Transverse colon (tissue), 4 donors: ENCODE measurements around the gene TMEM107. TPM values are rescaled to one million over a fixed set of nuclear protein-coding genes. Genes with fewer than 3 reads are reported as not detected.

ENCODE experiments used
- DNase-seq: peaks from one replicate; pipeline ENCODE4 v3.0.0-alpha.2; 2019
- H3K27ac ChIP-seq, 4 donors: fragments of 200-600 bp; sonication (generic); 2 replicates each; pipeline ENCODE4 v1.5.1; 2016 to 2018; ENCODE audit warnings: inconsistent platforms in 4 of 4
- H3K27me3 ChIP-seq: fragments of 200-600 bp; sonication (generic); 2 replicates; pipeline ENCODE4 v1.5.1; 2017; ENCODE audit warnings: inconsistent platforms
- H3K36me3 ChIP-seq, 4 donors: fragments of 200-600 bp; sonication (generic); 2 replicates each; pipeline ENCODE4 v1.5.1; 2017 to 2019; ENCODE audit warnings: inconsistent platforms in 4 of 4
- H3K4me1 ChIP-seq, 4 donors: fragments of 200-600 bp; sonication (generic); 2 replicates each; pipeline ENCODE4 v1.5.1; 2017 to 2020; ENCODE audit warnings: inconsistent platforms in 4 of 4
- H3K4me3 ChIP-seq, 4 donors: fragments of 200-600 bp; sonication (generic); 1 replicate in 1 of 4; 2 replicates in 3 of 4; pipeline versions ENCODE4 v1.5.1 to v1.6.1; 2017 to 2019; ENCODE audit warnings: inconsistent platforms in 4 of 4
- H3K9me3 ChIP-seq, 2 donors: fragments of 200-600 bp; sonication (generic); 2 replicates each; pipeline ENCODE4 v1.5.1; 2017 to 2019; ENCODE audit warnings: inconsistent platforms in 2 of 2
- EP300 ChIP-seq: sonication (generic); formaldehyde crosslinking; IDR thresholded peaks from one replicate; pipeline ENCODE4 v1.6.1; 2017; ENCODE audit warnings: antibody characterized with exemption, low read depth
- POLR2A ChIP-seq: fragments of 450-650 bp; IDR thresholded peaks from one replicate; pipeline ENCODE4 v1.6.1; 2016; ENCODE audit warnings: antibody characterized with exemption, mild to moderate bottlenecking, moderate library complexity
- POLR2AphosphoS5 ChIP-seq, 3 donors: sonication (generic); formaldehyde crosslinking; IDR thresholded peaks; one replicate each; pipeline ENCODE4 v1.6.1; 2016; ENCODE audit warnings: antibody characterized with exemption in 3 of 3
- WGBS, 2 donors: methylation state at CpG; one replicate each; pipeline ENCODE4 v1.1.5; 2018; ENCODE audit warnings: low coverage in 1 of 2; 5-methylcytosine and 5-hydroxymethylcytosine counted together
- in situ Hi-C, 4 donors: fragments of 200-750 bp; cut with MboI; loops; one replicate each; pipeline versions ENCODE4 v1.15.0 to v1.15.1; 2017; ENCODE audit warnings: low sequenced_read_pairs in 3 of 4, low pct_ligation_motif_present in 1 of 4, low pct_unique_long_range_greater_than_20kb in 1 of 4
- intact Hi-C: fragments of 100-400 bp; cut with DNase I; formaldehyde crosslinking; loops from one replicate; pipeline ENCODE4 v1.15.1; 2023; ENCODE audit warnings: low total_unique reads
- total RNA-seq, 4 donors: library from RNA; depleted of rRNA; stranded (reverse); fragments of >200 nt; gene quantifications; one replicate each; pipeline ENCODE4 v1.1.0, GENCODE V29; 2016
- TF ChIP-seq, protein P1 (sequence below), 5 experiments: fragments of 200-600 bp in 3 of 5; fragments of 450-650 bp in 2 of 5; sonication (generic) in 3 of 5; IDR thresholded peaks; 1 replicate in 2 of 5; 2 replicates in 3 of 5; pipeline ENCODE4 v1.5.1; 2016 to 2017; ENCODE audit warnings: antibody characterized with exemption in 5 of 5, inconsistent platforms in 3 of 5, mild to moderate bottlenecking in 2 of 5, moderate library complexity in 1 of 5

The TMEM107 gene
- total RNA-seq, 4 donors from 2014 or later = 1.5 to 74.6 (median 18.3) TPM

DNA sequence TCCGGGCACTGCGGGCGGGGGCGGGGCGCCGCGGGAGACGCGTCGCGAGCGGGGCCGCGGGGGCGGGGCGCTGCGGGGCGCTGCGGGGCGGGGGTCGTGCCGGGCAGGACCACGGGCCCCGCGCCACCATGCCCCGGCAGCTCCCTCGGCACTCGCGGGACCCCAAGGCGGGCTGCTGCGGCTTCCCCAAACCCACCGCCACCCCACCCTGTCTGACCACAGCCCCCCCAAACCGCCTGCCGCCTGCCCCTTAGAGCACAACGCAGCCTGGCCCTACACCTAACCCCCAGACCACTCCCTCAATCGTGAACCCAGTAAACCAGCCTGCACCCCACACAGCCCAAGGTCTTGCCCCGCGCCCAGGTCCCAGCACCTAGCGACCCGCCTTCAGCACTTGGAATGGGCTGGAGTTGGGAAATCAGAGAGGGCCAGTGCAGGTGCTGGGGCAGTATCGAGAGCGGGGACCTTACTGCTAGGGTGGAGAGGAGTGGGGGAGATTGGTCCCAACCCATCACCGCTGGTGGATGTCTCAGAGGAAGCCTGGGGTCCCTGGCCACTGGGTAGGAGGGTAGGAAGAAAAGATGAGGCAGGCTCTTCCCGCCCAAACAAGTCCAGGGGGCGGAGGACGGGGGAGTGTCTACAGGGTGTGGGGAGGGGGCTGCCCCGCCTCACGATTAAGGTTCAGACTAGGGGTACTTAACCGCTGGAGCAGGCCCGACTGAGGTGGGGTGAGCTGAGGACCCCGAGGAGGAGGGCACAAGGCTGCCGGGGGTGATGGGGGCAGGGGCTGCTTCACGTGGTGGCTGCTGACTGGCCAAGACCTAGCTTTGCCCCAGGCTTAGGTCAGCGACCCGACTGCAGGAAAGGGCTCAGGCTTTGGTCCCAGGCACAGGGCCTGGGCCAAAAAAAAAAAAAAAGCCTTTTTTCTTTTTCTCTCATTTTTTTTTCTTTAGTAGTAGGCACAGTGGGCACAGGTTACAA is 12.9 kb downstream of the TMEM107 start:
- peak; percentile 45 for DNase-seq
- H3K27ac ChIP-seq = peak overlapping the region; percentile 93 to 100 (median 97)
- no peaks in the 10 kb centered on the region for H3K9me3 ChIP-seq
- H3K27me3 ChIP-seq = no peaks in the 10 kb centered on the region
- TF ChIP-seq, protein P1, sequence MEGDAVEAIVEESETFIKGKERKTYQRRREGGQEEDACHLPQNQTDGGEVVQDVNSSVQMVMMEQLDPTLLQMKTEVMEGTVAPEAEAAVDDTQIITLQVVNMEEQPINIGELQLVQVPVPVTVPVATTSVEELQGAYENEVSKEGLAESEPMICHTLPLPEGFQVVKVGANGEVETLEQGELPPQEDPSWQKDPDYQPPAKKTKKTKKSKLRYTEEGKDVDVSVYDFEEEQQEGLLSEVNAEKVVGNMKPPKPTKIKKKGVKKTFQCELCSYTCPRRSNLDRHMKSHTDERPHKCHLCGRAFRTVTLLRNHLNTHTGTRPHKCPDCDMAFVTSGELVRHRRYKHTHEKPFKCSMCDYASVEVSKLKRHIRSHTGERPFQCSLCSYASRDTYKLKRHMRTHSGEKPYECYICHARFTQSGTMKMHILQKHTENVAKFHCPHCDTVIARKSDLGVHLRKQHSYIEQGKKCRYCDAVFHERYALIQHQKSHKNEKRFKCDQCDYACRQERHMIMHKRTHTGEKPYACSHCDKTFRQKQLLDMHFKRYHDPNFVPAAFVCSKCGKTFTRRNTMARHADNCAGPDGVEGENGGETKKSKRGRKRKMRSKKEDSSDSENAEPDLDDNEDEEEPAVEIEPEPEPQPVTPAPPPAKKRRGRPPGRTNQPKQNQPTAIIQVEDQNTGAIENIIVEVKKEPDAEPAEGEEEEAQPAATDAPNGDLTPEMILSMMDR (IDR thresholded peaks at IDR 0.05) = no peak
- TF ChIP-seq POLR2A (no peak), EP300 (no peak), POLR2AphosphoS5 (IDR thresholded peaks at IDR 0.05) (no peak)
- intact Hi-C loops (no loop called here), in situ Hi-C loops (no loop called here)
- WGBS, 2 donors = 46% methylated on average over 18 of the region's 55 CpGs; no CpG with 5 or more reads in 1 of the 2 donors
- H3K4me3 ChIP-seq = peak overlapping the region; percentile 60 to 100 (median 76)
- H3K4me1 ChIP-seq = peaks cover 33 to 53% (median 41%) of the 10 kb centered on the region in 4 donors
- peaks cover 0 to 3% (median 0%) of the 10 kb centered on the region in 4 donors for H3K36me3 ChIP-seq

DNA sequence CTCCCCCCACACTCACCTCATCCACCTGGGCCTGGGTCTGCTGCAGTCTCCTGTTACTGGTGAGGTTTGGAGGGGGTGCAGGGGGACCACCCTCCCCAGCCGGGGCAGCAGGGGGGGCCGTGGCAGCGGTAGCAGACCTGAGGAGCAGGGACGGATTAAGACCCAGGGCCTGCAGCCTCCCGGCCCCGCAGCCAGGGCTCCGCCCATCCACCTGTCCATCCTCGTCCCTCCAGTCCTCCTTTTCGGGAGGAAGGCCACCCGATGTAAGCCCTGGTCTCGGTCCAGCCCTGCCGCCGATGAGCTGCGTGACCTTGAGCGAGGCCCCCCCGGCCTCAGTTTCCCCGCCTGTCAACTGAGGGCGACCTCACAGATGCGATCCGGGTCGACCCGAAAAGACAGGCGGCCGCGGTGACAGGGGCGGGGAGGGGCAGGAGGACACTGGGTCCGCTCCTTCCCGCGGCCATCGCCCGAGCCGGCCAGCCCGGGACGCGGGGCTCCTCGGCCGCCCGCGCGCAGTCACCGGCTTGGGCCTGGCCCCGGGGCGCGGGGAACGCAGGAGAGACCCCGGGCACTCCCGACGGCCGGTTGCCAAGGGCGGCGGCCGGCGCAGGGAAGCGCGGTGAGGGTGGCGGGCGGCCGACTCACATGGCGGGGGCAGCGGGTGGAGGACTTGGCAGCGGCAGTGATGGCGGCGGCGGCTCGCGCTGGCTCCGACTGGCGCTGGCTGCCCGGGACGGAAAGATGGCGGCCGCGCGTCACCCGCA is 13.8 kb downstream of the TMEM107 start, which contains the start of gene VAMP2:
Gene VAMP2 (minus strand): TSS at position 716 of the 764 bp plus-strand sequence. CDS start 69 bp downstream, at position 647.
- peak within 1 kb of the TSS; percentile 63 to 100 (median 86) for H3K4me3 ChIP-seq
- peaks cover 0 to 3% (median 0%) of the 10 kb centered on the region in 4 donors for H3K36me3 ChIP-seq
- no peaks in the 10 kb centered on the region for H3K27me3 ChIP-seq
- peak within 1 kb of the TSS; percentile 93 to 100 (median 97) for H3K27ac ChIP-seq
- peak; percentile 85 for DNase-seq
- H3K9me3 ChIP-seq = no peaks in the 10 kb centered on the region
- intact Hi-C loops (no loop called here), in situ Hi-C loops (no loop called here)
- TF ChIP-seq EP300 (peak; percentile 52), POLR2A (peak; percentile 55), POLR2AphosphoS5 (IDR thresholded peaks at IDR 0.05) (peak; percentile 72 to 92 (median 92))
- TF ChIP-seq, protein P1 (IDR thresholded peaks at IDR 0.05) = peak in 2 of 5 experiments; percentile 25 to 39
- H3K4me1 ChIP-seq = peaks cover 33 to 62% (median 43%) of the 10 kb centered on the region in 4 donors
- 1% methylated on average over 23 of the region's 75 CpGs; no CpG with 5 or more reads in 1 of the 2 donors for WGBS, 2 donors

DNA sequence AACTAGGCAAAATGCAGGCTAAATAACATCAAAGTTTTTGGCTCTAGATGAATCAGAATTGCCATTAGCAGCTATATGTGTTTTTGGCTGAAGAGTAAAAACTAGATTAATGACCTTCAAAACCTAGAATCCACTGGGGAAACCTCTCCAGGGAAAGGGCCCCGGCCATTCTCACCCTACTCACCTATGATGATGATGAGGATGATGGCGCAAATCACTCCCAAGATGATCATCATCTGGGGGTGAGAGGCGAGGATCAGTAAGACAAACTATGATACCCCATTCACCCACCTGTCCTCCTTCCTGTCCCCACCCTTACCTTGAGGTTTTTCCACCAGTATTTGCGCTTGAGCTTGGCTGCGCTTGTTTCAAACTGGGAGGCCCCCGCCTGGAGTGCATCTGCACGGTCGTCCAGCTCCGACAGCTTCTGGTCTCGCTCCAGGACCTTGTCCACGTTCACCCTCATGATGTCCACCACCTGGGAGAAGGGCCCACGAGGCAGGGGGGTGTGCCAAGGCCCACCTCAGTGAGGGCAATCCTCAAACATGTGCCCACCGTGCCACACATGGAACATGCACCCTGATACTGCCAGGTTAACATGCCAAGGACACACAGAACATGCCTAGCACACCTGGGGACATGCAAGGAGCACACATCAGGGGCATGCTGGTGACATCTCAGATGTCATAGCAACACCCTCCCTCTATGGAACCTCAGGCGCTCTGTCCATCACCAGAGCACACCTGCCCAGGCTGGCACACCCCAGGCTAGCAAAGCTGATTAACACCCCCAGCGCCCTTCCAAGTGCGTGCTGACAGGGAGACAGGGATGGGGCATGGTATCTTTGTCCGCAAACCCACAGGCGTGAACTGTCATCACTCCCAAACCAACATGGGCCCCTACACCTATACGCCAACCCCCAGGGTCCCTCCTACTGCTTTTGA is 14.6 kb downstream of the TMEM107 start:
- in situ Hi-C loops (no loop called here), intact Hi-C loops (no loop called here)
- WGBS, 2 donors = 57% methylated on average over 19 of the region's 19 CpGs; no CpG with 5 or more reads in 1 of the 2 donors
- Histone ChIP-seq H3K27me3 (no peaks in the 10 kb centered on the region), H3K36me3 (peaks cover 0 to 3% (median 0%) of the 10 kb centered on the region in 4 donors), H3K4me3 (peak overlapping the region; percentile 63 to 100 (median 86)), H3K4me1 (peaks cover 33 to 66% (median 48%) of the 10 kb centered on the region in 4 donors), H3K27ac (peak overlapping the region; percentile 93 to 100 (median 97)), H3K9me3 (no peaks in the 10 kb centered on the region)
- DNase-seq = no peak
- TF ChIP-seq POLR2A = no peak
- TF ChIP-seq, protein P1 (IDR thresholded peaks at IDR 0.05) = no peak
- no peak for TF ChIP-seq POLR2AphosphoS5 (IDR thresholded peaks at IDR 0.05)
